ENCODE results near the gene TNFRSF17.

DNA sequence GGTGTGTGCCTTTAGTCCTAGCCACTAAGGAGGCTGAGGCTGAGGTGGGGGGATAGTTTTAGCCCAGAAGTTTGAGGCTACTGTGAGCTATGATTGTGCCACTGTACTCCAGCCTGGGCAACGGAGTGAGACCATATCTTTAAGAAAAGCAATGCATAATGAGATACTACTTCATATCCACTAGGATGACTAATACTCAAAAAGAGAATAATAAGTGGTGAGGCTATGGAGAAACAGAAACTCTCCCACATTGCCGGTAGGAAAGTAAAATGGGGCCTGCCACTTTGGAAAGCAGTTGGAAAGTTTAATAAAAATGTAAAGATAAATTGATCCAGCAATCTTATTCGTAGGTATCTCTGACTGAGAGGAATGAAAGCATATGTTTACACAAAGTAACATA, 18.6 kb upstream of the TNFRSF17 start:
- TF ChIP-seq POLR2AphosphoS5 (IDR thresholded peaks at IDR 0.05; ENCODE audit: low read depth, low read length) (no peak), RAD21 (IDR thresholded peaks at IDR 0.05 in 1 of 2, conservative IDR thresholded peaks at IDR 0.05 in 1 of 2; ENCODE audit: low read depth in 2 of 2, low read length in 2 of 2) (no peak), TAF1 (IDR thresholded peaks at IDR 0.05; ENCODE audit: low read depth, low read length) (no peak), GTF2F1 (IDR thresholded peaks at IDR 0.05; ENCODE audit: borderline replicate concordance, low read depth, low read length) (no peak), MAFK (IDR thresholded peaks at IDR 0.05; ENCODE audit: low read depth, low read length) (no peak), EZH2 (IDR thresholded peaks at IDR 0.05; ENCODE audit: low read depth, low read length, severe bottlenecking) (no peak), KDM1A (IDR thresholded peaks at IDR 0.05; ENCODE audit: borderline replicate concordance, low read length) (no peak)
- TF ChIP-seq, protein P1, sequence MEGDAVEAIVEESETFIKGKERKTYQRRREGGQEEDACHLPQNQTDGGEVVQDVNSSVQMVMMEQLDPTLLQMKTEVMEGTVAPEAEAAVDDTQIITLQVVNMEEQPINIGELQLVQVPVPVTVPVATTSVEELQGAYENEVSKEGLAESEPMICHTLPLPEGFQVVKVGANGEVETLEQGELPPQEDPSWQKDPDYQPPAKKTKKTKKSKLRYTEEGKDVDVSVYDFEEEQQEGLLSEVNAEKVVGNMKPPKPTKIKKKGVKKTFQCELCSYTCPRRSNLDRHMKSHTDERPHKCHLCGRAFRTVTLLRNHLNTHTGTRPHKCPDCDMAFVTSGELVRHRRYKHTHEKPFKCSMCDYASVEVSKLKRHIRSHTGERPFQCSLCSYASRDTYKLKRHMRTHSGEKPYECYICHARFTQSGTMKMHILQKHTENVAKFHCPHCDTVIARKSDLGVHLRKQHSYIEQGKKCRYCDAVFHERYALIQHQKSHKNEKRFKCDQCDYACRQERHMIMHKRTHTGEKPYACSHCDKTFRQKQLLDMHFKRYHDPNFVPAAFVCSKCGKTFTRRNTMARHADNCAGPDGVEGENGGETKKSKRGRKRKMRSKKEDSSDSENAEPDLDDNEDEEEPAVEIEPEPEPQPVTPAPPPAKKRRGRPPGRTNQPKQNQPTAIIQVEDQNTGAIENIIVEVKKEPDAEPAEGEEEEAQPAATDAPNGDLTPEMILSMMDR (IDR thresholded peaks at IDR 0.05; ENCODE audit: control extremely low read depth in 1 of 3, insufficient read depth in 1 of 3, low read depth in 1 of 3, low read length in 3 of 3) = no peak
- TF ChIP-seq, protein P2, sequence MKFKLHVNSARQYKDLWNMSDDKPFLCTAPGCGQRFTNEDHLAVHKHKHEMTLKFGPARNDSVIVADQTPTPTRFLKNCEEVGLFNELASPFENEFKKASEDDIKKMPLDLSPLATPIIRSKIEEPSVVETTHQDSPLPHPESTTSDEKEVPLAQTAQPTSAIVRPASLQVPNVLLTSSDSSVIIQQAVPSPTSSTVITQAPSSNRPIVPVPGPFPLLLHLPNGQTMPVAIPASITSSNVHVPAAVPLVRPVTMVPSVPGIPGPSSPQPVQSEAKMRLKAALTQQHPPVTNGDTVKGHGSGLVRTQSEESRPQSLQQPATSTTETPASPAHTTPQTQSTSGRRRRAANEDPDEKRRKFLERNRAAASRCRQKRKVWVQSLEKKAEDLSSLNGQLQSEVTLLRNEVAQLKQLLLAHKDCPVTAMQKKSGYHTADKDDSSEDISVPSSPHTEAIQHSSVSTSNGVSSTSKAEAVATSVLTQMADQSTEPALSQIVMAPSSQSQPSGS (IDR thresholded peaks at IDR 0.05; ENCODE audit: low read length) = no peak

Measured in H1 (cell line).